Stimulated activated effector memory CD8-positive, alpha-beta T cell treated with anti-CD3 and anti-CD28 coated beads, Interleukin-12 subunit alpha, Interleukin-12 subunit beta, amount 100 ng/mL, for 72 hours (primary cell): ENCODE results near the gene IL37.
"Not testable (repeated sequence)": the region's sequence is repeated elsewhere in the genome, so short reads cannot be mapped to it uniquely, and the experiment has no call there.

Experiments
- ATAC-seq: fragments of 150-1000 bp; cut with Tn5 transposase; 2 replicates; pipeline ENCODE4 v1.10.0; 2021
- DNase-seq, 2 donors: peaks; one replicate each; pipeline ENCODE4 v3.0.0; 2021 to 2022; ENCODE audit warnings: low spot score in 2 of 2
- H3K27ac Mint-ChIP-seq: one replicate; pipeline ENCODE4 v1.8.0; 2022; ENCODE audit warnings: mild to moderate bottlenecking, mixed read lengths
- H3K36me3 Mint-ChIP-seq: one replicate; pipeline ENCODE4 v1.8.0; 2022; ENCODE audit warnings: mild to moderate bottlenecking, mixed read lengths
- H3K4me1 Mint-ChIP-seq: one replicate; pipeline ENCODE4 v1.8.0; 2022; ENCODE audit warnings: mixed read lengths
- H3K4me3 Mint-ChIP-seq: one replicate; pipeline ENCODE4 v1.8.0; 2022; ENCODE audit warnings: mild to moderate bottlenecking, mixed read lengths
- H3K9me3 Mint-ChIP-seq: one replicate; pipeline ENCODE4 v1.8.0; 2022; ENCODE audit warnings: mixed read lengths

The IL37 gene

GRCh38 chr2:112883669-112884068 lies 27.3 kb upstream of the IL37 start:
- no peaks in the 10 kb centered on the region for H3K36me3 Mint-ChIP-seq
- no peak for ATAC-seq
- H3K4me1 Mint-ChIP-seq: peaks cover 39% of the 10 kb centered on the region
- no peak overlapping the region for H3K4me3 Mint-ChIP-seq
- no peaks in the 10 kb centered on the region for H3K9me3 Mint-ChIP-seq
- DNase-seq: no peak
- H3K27ac Mint-ChIP-seq: peak overlapping the region; percentile 37

DNA sequence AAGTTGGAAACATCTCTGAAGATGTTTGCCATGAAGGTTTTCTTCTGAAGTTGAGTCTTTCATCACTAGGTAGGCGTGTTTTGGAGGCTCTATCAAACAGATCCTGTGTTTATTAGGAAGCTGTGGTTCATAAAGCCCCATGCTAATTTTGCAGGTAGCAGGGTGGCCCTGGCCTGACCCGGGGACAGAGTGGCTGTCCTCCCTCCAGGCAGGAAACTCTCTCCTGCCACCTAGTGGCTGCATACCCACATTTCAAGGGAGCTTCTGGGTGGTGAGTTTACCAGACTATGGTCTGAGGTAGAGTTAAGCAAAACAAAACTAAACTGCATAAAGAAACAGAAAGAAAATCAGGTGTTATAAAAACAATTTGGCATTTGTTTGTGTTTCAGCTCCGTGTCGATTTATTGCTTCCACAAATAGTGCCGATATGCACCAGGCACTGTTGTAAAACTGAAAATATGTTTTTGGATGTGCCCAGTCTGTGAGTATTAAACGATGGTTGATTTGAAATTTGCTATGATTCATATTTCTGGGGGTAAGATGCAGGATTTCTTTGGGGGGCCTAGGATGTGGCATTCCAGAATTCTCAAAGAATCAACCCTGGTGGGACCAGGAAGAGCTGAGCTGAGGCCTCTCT lies 26.0 kb upstream of the IL37 start:
- Mint-ChIP-seq H3K4me1 (peaks cover 36% of the 10 kb centered on the region), H3K9me3 (no peaks in the 10 kb centered on the region), H3K27ac (peak overlapping the region; percentile 60), H3K36me3 (no peaks in the 10 kb centered on the region), H3K4me3 (no peak overlapping the region)
- DNase-seq: peak; percentile 78 to 89
- ATAC-seq: peak; percentile 76

DNA sequence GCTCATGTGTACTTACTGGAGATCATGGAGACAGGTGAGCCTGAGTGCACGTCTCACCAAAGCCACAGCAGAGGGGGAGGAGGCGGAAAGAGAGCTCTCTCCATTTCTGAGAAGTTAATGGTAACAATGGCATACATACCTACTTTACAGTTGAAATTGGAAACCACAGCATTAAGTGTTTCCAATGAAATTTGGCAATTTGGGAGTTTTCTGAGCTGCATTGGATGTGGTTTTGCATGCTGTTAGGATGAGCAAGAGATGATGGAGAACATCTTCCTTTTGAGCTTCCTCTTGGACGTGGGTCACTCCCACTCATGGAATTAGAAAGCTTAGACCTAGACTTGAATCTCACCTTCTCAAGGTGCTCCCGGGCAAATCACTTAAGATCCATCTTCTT lies 25.5 kb upstream of the IL37 start:
- DNase-seq (peak in 1 of 2 donors; percentile 23), ATAC-seq (no peak)
- H3K27ac Mint-ChIP-seq: peak overlapping the region; percentile 60

DNA sequence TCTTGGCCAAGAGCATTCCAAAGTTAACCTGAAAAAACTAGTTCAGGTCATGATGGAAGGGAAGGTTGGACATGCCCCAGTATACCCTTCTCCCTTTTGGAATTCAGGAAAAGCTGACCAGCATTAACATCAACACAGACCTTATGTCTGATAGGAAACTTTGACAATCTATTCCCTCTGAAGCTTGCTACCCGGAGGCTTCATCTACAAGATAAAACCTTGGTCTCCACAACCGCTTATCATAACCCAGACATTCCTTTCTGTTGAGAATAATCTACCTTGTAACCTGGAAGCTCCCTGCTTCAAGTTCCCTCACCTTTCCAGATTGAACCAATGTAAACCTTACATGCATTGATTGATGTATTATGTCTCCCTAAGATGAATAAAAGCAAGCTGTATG lies 24.7 kb upstream of the IL37 start:
- ATAC-seq (no peak), DNase-seq (peak in 1 of 2 donors; percentile 23)
- Mint-ChIP-seq H3K4me1 (peaks cover 22% of the 10 kb centered on the region), H3K36me3 (no peaks in the 10 kb centered on the region), H3K27ac (no peak overlapping the region), H3K9me3 (no peaks in the 10 kb centered on the region), H3K4me3 (no peak overlapping the region)

More for the DNA sequence above, 25.5 kb upstream of the IL37 start:
- Mint-ChIP-seq H3K4me3 (no peak overlapping the region), H3K4me1 (peaks cover 30% of the 10 kb centered on the region), H3K9me3 (no peaks in the 10 kb centered on the region), H3K36me3 (no peaks in the 10 kb centered on the region)

DNA sequence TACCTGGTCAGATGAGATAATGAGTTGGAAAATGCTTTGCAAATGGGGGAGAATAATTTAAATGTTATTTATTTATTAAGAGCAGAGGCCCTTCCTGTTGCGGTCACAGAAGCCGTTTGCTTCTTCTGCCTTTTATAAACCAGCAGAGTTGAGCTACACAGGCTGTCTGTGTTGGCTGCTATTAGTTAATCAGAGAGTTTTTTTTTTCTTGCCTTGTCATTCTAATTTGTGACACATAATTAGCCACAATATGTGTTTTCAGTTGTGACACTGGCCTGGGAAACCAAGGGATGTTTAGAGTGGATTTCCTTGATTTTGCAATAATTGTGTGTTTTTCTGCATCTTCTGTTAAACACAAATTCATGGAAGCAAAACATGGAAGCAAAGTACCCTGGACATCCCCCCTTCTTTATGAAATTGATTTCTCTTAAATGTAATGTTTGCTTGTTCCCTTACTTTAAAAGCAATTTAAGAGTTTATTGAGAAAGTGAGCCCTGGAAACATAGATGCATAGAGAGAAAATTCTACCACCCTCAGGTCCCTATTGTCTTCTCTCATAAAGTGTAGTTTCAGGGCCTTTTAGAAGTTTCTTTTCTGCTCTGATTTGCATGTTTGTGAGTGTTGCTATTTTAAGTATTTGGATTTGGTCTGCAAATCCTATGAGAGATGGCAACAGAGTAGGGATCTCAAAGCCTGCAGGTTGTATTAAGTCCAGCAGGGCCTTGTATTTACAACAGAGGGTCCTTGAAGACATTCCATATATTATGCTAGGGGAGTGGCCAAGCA lies 22.8 kb upstream of the IL37 start:
- no peaks in the 10 kb centered on the region for H3K9me3 Mint-ChIP-seq
- DNase-seq (no peak), ATAC-seq (no peak)
- H3K27ac Mint-ChIP-seq: no peak overlapping the region
- H3K4me3 Mint-ChIP-seq: no peak overlapping the region
- H3K4me1 Mint-ChIP-seq: peaks cover 17% of the 10 kb centered on the region
- no peaks in the 10 kb centered on the region for H3K36me3 Mint-ChIP-seq

DNA sequence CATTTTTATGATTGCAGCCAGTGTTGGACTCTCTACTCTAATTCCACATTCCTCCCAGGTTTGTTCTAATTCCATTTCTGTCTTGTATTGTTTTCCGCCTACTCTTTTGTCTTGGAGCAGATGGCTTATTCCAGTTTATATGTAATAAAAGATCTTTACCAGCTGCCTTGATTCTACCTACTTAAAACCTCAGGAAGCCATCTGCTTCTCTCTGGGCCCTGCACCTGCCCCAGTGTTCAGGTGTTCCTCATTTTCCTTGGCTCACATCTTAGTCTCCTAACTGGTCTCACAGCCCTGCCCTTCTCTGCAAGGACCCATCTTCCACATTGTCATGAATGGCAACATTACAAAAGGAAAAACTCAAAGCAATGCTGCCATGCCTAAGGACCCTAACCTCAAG lies 21.0 kb upstream of the IL37 start:
- ATAC-seq: no peak
- Mint-ChIP-seq H3K4me1 (peaks cover 10% of the 10 kb centered on the region), H3K27ac (no peak overlapping the region), H3K36me3 (no peaks in the 10 kb centered on the region), H3K4me3 (no peak overlapping the region), H3K9me3 (no peaks in the 10 kb centered on the region)
- no peak for DNase-seq

DNA sequence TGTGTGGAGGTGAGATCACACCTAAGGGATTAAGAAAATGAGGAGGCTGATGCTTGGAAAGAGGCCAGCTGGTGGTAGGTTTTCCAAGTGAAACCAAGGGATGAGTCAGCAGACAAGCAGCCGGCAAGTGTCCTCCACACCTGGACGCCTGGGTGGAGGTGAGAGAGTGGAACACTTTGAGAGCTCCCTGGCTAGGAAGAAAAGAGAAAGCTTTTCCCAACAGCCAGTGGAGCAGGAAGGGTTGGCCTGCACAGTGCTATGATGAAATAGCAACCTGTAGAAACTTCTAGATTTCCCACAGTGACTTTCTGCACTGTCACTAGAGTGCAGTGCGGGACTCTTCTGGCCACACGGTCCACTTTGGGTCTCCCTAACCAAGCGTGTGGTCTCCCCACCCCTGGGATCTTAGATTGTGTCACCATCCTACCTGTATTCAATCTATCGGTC lies 19.6 kb upstream of the IL37 start:
- Mint-ChIP-seq H3K36me3 (no peaks in the 10 kb centered on the region), H3K4me3 (no peak overlapping the region), H3K27ac (no peak overlapping the region), H3K4me1 (no peaks in the 10 kb centered on the region), H3K9me3 (no peaks in the 10 kb centered on the region)
- ATAC-seq: no peak
- no peak for DNase-seq

GRCh38 chr2:112893752-112894151 lies 17.2 kb upstream of the IL37 start:
- DNase-seq (no peak), ATAC-seq (no peak)
- no peaks in the 10 kb centered on the region for H3K4me1 Mint-ChIP-seq
- H3K27ac Mint-ChIP-seq: no peak overlapping the region
- H3K36me3 Mint-ChIP-seq: no peaks in the 10 kb centered on the region
- H3K4me3 Mint-ChIP-seq: no peak overlapping the region
- no peaks in the 10 kb centered on the region for H3K9me3 Mint-ChIP-seq

DNA sequence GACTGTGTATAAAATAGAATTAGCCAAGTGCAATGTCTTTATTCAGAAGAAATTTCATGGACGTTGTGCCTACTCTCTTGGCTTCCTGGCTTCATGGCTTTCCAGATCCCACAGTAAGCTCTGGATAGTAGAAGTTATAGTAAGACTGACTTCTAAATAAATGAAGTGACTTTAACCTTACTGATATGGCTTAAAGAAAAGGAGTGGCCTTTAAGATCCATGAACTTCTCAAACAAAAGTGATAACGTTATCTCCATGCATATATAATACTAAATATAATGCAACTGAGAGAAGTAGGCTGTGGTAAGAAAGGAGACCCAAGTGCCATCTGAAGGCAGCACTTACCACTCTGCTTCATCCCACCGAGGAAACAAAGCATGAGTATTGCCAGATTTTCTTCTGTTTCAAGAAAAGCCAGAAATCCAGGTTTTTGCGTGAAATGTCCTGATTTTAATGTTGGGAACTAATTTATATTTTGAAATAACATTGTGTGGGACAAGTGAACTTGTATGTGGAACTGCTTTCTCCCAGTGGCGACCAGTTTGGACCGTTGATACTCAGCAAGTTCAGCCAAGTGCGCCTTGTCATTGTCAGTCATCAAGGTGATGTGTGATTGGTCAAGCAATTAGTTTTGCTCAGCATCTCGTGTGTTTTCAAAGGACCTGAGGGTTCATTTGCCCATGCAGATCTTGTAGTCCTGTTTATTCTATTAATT lies 13.9 kb upstream of the IL37 start:
- DNase-seq (no peak), ATAC-seq (no peak)
- Mint-ChIP-seq H3K36me3 (no peaks in the 10 kb centered on the region), H3K9me3 (no peaks in the 10 kb centered on the region), H3K4me3 (no peak overlapping the region), H3K4me1 (no peaks in the 10 kb centered on the region), H3K27ac (no peak overlapping the region)

DNA sequence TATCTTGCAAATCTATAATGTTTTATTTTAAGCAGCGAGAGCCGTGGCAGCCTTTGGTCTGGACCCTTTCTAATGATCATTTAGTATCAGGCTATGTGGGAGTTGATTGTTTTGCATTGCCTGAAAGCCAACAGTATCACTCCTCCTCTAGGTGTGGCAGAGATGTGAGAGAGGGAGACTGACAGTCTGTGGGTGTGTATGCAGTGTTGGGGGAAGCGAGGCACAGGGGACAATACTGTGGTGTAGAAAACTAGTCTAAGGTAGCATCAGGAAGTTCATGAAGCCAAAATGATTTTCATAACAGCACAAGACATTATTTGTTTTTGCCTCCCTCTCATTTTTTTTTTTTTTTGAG lies 13.4 kb upstream of the IL37 start:
- Mint-ChIP-seq H3K27ac (no peak overlapping the region), H3K9me3 (no peaks in the 10 kb centered on the region), H3K4me1 (no peaks in the 10 kb centered on the region), H3K36me3 (no peaks in the 10 kb centered on the region), H3K4me3 (no peak overlapping the region)
- ATAC-seq (no peak), DNase-seq (no peak)

DNA sequence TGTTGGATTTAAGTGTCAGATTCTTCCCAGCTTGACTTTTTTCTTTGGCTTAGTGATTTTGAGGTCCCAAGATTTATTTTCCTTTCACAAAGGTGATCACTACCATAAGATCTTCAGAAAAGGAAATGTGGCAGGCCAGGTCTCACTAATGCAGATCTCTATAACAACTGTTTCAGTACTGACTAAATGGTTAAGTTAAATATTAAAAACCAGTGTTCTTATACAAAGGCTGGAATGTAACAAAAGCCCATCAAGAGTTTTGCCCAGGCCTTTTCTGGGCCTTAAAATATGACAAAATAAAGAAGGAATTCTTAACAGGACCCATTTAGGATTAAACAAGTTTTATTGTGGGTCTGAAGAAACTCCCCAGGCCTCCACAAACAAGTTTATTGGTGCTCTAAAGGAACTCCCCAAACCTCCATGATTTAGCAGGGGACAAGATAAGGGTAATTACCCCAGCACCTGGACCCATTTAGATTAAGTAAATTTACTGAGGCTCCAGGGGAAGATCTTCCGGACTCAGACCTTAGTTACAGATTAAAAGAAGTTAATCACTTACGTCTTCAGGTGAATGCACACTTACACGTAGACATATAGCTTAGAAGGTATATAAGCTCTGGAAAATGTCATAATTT lies 9.4 kb upstream of the IL37 start:
- not testable (repeated sequence) for H3K36me3 Mint-ChIP-seq, ATAC-seq, DNase-seq, H3K4me3 Mint-ChIP-seq, H3K4me1 Mint-ChIP-seq, H3K27ac Mint-ChIP-seq, H3K9me3 Mint-ChIP-seq

DNA sequence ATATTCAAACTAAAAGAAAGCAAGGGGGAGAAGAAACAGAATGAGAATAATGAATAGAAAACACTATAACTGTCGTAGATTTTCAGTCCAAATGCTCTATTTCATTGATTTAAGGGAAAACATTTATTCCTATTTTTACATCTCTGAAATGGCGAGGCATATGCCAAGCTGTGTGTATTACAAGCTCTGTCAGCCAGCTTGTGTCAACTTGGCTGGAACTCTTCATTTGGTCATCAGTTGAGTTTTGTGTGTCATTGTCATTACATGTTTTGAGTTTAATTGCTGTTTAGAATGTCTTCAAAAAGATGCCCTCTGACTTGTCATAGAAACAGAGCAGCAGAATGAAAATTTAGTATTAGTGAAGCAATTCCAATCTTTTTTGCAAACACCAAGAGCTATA lies 8.1 kb upstream of the IL37 start:
- DNase-seq: no peak
- no peaks in the 10 kb centered on the region for H3K4me1 Mint-ChIP-seq
- ATAC-seq: no peak
- no peak overlapping the region for H3K27ac Mint-ChIP-seq
- no peak overlapping the region for H3K4me3 Mint-ChIP-seq
- H3K36me3 Mint-ChIP-seq: no peaks in the 10 kb centered on the region
- H3K9me3 Mint-ChIP-seq: no peaks in the 10 kb centered on the region

DNA sequence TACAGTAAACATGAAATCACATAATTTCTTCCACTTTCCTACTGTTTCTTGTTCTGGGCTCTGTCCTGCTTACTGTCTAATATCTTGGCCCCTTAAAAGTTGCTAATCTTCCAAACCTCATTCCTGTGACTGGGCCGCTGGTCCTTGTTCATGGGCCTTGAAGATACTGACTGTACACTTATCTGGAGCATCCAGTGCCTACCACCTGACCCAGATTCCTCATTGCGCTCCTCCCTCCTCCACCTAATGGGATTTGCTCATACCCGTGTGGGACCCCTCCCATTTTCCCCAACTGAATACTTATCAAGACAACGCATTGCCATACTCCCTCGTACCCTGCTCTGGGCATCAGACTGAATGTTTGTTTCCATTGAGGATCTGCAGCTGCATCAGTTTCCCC lies 6.1 kb upstream of the IL37 start:
- ATAC-seq (no peak), DNase-seq (no peak)
- no peak overlapping the region for H3K4me3 Mint-ChIP-seq
- no peaks in the 10 kb centered on the region for H3K9me3 Mint-ChIP-seq
- no peaks in the 10 kb centered on the region for H3K4me1 Mint-ChIP-seq
- H3K27ac Mint-ChIP-seq: no peak overlapping the region
- H3K36me3 Mint-ChIP-seq: no peaks in the 10 kb centered on the region

GRCh38 chr2:112906276-112906675 lies 4.7 kb upstream of the IL37 start:
- H3K36me3 Mint-ChIP-seq: no peaks in the 10 kb centered on the region
- DNase-seq (no peak), ATAC-seq (no peak)
- H3K9me3 Mint-ChIP-seq: no peaks in the 10 kb centered on the region
- no peaks in the 10 kb centered on the region for H3K4me1 Mint-ChIP-seq
- no peak overlapping the region for H3K27ac Mint-ChIP-seq
- H3K4me3 Mint-ChIP-seq: no peak overlapping the region
